ENCODE measurements around the gene USP21. TPM values are rescaled to one million over a fixed set of nuclear protein-coding genes. Genes with fewer than 3 reads are reported as not detected.

Gene USP21
- polyA plus RNA-seq, 3 donors = 11.0 to 42.8 (median 11.3) TPM

DNA sequence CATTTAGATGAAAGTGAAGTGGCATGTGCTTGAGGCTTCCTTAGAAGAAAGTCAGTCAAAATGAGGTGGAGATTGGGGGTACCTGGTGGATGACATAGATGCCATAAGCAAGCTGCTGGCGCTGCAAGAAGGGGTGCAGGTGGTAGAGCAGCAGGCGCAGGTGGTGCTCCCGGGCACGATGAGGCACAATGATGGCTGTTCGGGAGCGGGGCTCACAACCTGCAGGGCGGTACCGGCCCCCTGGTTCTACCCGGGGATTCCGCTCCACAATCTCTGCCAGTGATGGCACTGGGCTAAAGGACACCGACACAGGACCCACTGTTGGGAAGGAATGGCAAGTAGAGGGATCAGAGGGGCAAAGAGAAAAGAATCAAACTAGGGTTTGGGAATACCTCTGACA, 15.6 kb downstream of the USP21 start:
- 99% methylated on average over 10 of the region's 11 CpGs for WGBS (ENCODE audit: insufficient coverage)
- intact Hi-C loops (cut with micrococcal nuclease) = no loop called here
- H3K79me2 ChIP-seq (ENCODE audit: insufficient read depth, low read length) = peaks cover 19% of the 10 kb centered on the region
- no peak for DNase-seq
- no peak overlapping the region for H2AFZ ChIP-seq (ENCODE audit: insufficient read depth, low read depth, low read length, poor library complexity, severe bottlenecking)
- H3K27me3 ChIP-seq (ENCODE audit: control insufficient read depth in 2 of 2, insufficient read depth in 2 of 2, low read length in 2 of 2) = no peaks in the 10 kb centered on the region
- Mint-ChIP-seq H3K9me3 (no peaks in the 10 kb centered on the region), H3K27me3 (ENCODE audit: low read depth in 3 of 3) (no peaks in the 10 kb centered on the region), H3K4me3 (no peak overlapping the region), H3K36me3 (peaks cover 55 to 61% of the 10 kb centered on the region in 2 donors), H3K4me1 (peaks cover 23% of the 10 kb centered on the region), H3K27ac (peak overlapping the region in 1 of 7 donors; percentile 8)
- no peak overlapping the region for H3K4me2 ChIP-seq (replicated peaks; ENCODE audit: extremely low read depth, low read length, poor library complexity, severe bottlenecking)
- no peak overlapping the region for H3K4me3 ChIP-seq (replicated peaks in 1 of 3; ENCODE audit: low read depth in 2 of 3, low read length in 3 of 3)
- no peak for TF ChIP-seq CTCF (IDR thresholded peaks at IDR 0.05)
- H4K20me1 ChIP-seq (ENCODE audit: insufficient read depth, low read length) = no peaks in the 10 kb centered on the region
- H3K9ac ChIP-seq (ENCODE audit: insufficient read depth, low read length, poor library complexity, severe bottlenecking) = no peak overlapping the region
- H3K9me3 ChIP-seq (replicated peaks in 1 of 2; ENCODE audit: control insufficient read depth in 1 of 2, insufficient read depth in 1 of 2, low read length in 2 of 2) = no peaks in the 10 kb centered on the region
- no peak overlapping the region for H3K27ac ChIP-seq (ENCODE audit: low read depth in 1 of 2, low read length in 2 of 2)
- H3K4me1 ChIP-seq (ENCODE audit: control insufficient read depth in 1 of 2, insufficient read depth in 2 of 2, low read length in 2 of 2) = peaks cover 20 to 23% of the 10 kb centered on the region in 2 donors
- H3K36me3 ChIP-seq (replicated peaks in 1 of 2; ENCODE audit: control insufficient read depth in 1 of 2, insufficient read depth in 2 of 2, low read length in 2 of 2) = peaks cover 55 to 61% of the 10 kb centered on the region in 2 donors

GRCh38 chr1:161175771-161176453, 16.6 kb downstream of the USP21 start:
- Histone ChIP-seq H3K79me2 (ENCODE audit: insufficient read depth, low read length) (peaks cover 19% of the 10 kb centered on the region), H3K27ac (ENCODE audit: low read depth in 1 of 2, low read length in 2 of 2) (no peak overlapping the region), H3K9me3 (replicated peaks in 1 of 2; ENCODE audit: control insufficient read depth in 1 of 2, insufficient read depth in 1 of 2, low read length in 2 of 2) (no peaks in the 10 kb centered on the region), H3K27me3 (ENCODE audit: control insufficient read depth in 2 of 2, insufficient read depth in 2 of 2, low read length in 2 of 2) (no peaks in the 10 kb centered on the region), H4K20me1 (ENCODE audit: insufficient read depth, low read length) (no peaks in the 10 kb centered on the region), H3K36me3 (replicated peaks in 1 of 2; ENCODE audit: control insufficient read depth in 1 of 2, insufficient read depth in 2 of 2, low read length in 2 of 2) (peaks cover 47 to 51% of the 10 kb centered on the region in 2 donors), H3K4me1 (ENCODE audit: control insufficient read depth in 1 of 2, insufficient read depth in 2 of 2, low read length in 2 of 2) (peaks cover 24 to 30% of the 10 kb centered on the region in 2 donors), H3K4me3 (replicated peaks in 1 of 3; ENCODE audit: low read depth in 2 of 3, low read length in 3 of 3) (peak overlapping the region in 1 of 3 experiments; percentile 95), H3K9ac (ENCODE audit: insufficient read depth, low read length, poor library complexity, severe bottlenecking) (no peak overlapping the region), H2AFZ (ENCODE audit: insufficient read depth, low read depth, low read length, poor library complexity, severe bottlenecking) (no peak overlapping the region), H3K4me2 (replicated peaks; ENCODE audit: extremely low read depth, low read length, poor library complexity, severe bottlenecking) (peak overlapping the region; percentile 93)
- H3K27me3 Mint-ChIP-seq (ENCODE audit: low read depth in 3 of 3) = no peaks in the 10 kb centered on the region
- H3K36me3 Mint-ChIP-seq = peaks cover 48 to 54% of the 10 kb centered on the region in 2 donors
- no peak for DNase-seq
- peak overlapping the region; percentile 99 to 100 for H3K4me3 Mint-ChIP-seq
- intact Hi-C loops (cut with micrococcal nuclease) = no loop called here
- peaks cover 30% of the 10 kb centered on the region for H3K4me1 Mint-ChIP-seq
- H3K9me3 Mint-ChIP-seq = no peaks in the 10 kb centered on the region
- no peak for TF ChIP-seq CTCF (IDR thresholded peaks at IDR 0.05)
- WGBS (ENCODE audit: insufficient coverage) = 98% methylated on average over 9 of the region's 10 CpGs
- peak overlapping the region in 5 of 7 donors; percentile 95 to 100 (median 100) for H3K27ac Mint-ChIP-seq

Measured in CD14-positive monocyte (primary cell).